B cell (primary cell): ENCODE data around the gene CALR3. TPM values are rescaled to one million over a fixed set of nuclear protein-coding genes. Genes with fewer than 3 reads are reported as not detected.

Source experiments
- ATAC-seq: fragments of 200-7000 bp; cut with Tn5 transposase; one replicate; pipeline ENCODE4 v1.10.0; 2021; ENCODE audit warnings: low read depth, mild to moderate bottlenecking, moderate number of reproducible peaks, moderate library complexity
- CTCF ChIA-PET: fragments of 350-600 bp; sonication (Branson Sonifier 250); formaldehyde crosslinking; loops from one replicate; lab custom pipeline; 2021; ENCODE audit warnings: antibody characterized with exemption, inconsistent platforms; lab: Charles Lee
- POLR2A ChIA-PET: fragments of 350-600 bp; sonication (Branson Sonifier 250); formaldehyde crosslinking; loops from one replicate; lab custom pipeline; 2021; ENCODE audit warnings: antibody characterized with exemption; lab: Charles Lee
- DNase-seq: peaks from one replicate; pipeline ENCODE4 v3.0.0; 2013
- H2AFZ ChIP-seq: 2 replicates; pipeline ENCODE4 v1.6.1; 2012; ENCODE audit warnings: mild to moderate bottlenecking, low read depth, low read length; ENCODE audit not compliant: insufficient read depth, poor library complexity, severe bottlenecking
- H3K27ac ChIP-seq, 2 donors: 1 replicate in 1 of 2; 2 replicates in 1 of 2; pipeline ENCODE4 v1.5.1; 2012 to 2013; ENCODE audit warnings: low read length in 2 of 2, mild to moderate bottlenecking in 2 of 2, moderate library complexity in 1 of 2
- H3K27me3 ChIP-seq, 4 experiments: fragments of 200-600 bp in 1 of 4; sonication (generic) in 1 of 4; replicated peaks in 1 of 4; 1 replicate in 2 of 4; 2 replicates in 2 of 4; pipeline versions ENCODE4 v1.6.1 to v1.7.0; 2013 to 2016; ENCODE audit warnings: low read length in 3 of 4, mild to moderate bottlenecking in 2 of 4, mixed read lengths in 1 of 4, moderate library complexity in 1 of 4; ENCODE audit not compliant: insufficient read depth in 4 of 4, control insufficient read depth in 3 of 4; ENCODE audit errors: control extremely low read depth in 1 of 4
- H3K36me3 ChIP-seq, 2 experiments: replicated peaks in 1 of 2; 1 replicate in 1 of 2; 2 replicates in 1 of 2; pipeline versions ENCODE4 v1.6.1 to v1.7.1; 2013; ENCODE audit warnings: low read length in 1 of 2; ENCODE audit not compliant: insufficient read depth in 2 of 2, control insufficient read depth in 1 of 2; ENCODE audit errors: control extremely low read depth in 1 of 2, extremely low read depth in 1 of 2
- H3K4me1 ChIP-seq, 2 donors: fragments of 200-600 bp in 1 of 2; sonication (generic) in 1 of 2; 1 replicate in 1 of 2; 2 replicates in 1 of 2; pipeline versions ENCODE4 v1.5.1 to v1.6.1; 2013 to 2017; ENCODE audit warnings: low read length in 2 of 2; ENCODE audit not compliant: control insufficient read depth in 2 of 2, insufficient read depth in 2 of 2
- H3K4me2 ChIP-seq: replicated peaks from 2 replicates; pipeline ENCODE3; 2012; ENCODE audit warnings: mild to moderate bottlenecking, low read depth, low read length; ENCODE audit not compliant: poor library complexity, severe bottlenecking
- H3K4me3 ChIP-seq, 5 experiments: fragments of 200-600 bp in 1 of 5; sonication (generic) in 1 of 5; 1 replicate in 3 of 5; 2 replicates in 2 of 5; pipeline versions ENCODE4 v1.5.1 to v1.7.0; 2011 to 2016; ENCODE audit warnings: low read length in 4 of 5, mild to moderate bottlenecking in 4 of 5, low read depth in 2 of 5, control low read depth in 1 of 5, moderate library complexity in 1 of 5; ENCODE audit not compliant: insufficient read depth in 1 of 5; ENCODE audit errors: control extremely low read depth in 1 of 5, extremely low read depth in 1 of 5
- H3K79me2 ChIP-seq: fragments of 200-600 bp; sonication (generic); one replicate; pipeline ENCODE4 v1.6.0; 2016; ENCODE audit warnings: low read length; ENCODE audit not compliant: control insufficient read depth, insufficient read depth
- H3K9ac ChIP-seq: fragments of 200-600 bp; sonication (generic); 2 replicates; pipeline ENCODE4 v1.6.1; 2017; ENCODE audit warnings: mild to moderate bottlenecking, low read length, moderate library complexity
- H3K9me3 ChIP-seq, 3 donors: one replicate each; pipeline versions ENCODE4 v1.6.1 to v1.7.1; 2013; ENCODE audit warnings: low read length in 2 of 3; ENCODE audit not compliant: control insufficient read depth in 2 of 3, insufficient read depth in 1 of 3; ENCODE audit errors: control extremely low read depth in 1 of 3
- H4K20me1 ChIP-seq: 2 replicates; pipeline ENCODE4 v1.6.0; 2012; ENCODE audit warnings: mild to moderate bottlenecking, low read length; ENCODE audit not compliant: insufficient read depth, control insufficient read depth, poor library complexity, severe bottlenecking
- H3K27ac Mint-ChIP-seq: one replicate; pipeline ENCODE4 v1.8.0; 2021; ENCODE audit warnings: mixed read lengths
- H3K27me3 Mint-ChIP-seq: one replicate; pipeline ENCODE4 v1.8.0; 2021; ENCODE audit warnings: mixed read lengths
- H3K4me1 Mint-ChIP-seq: one replicate; pipeline ENCODE4 v1.8.0; 2021; ENCODE audit warnings: mixed read lengths
- H3K4me3 Mint-ChIP-seq: one replicate; pipeline ENCODE4 v1.8.0; 2021; ENCODE audit warnings: mixed read lengths
- H3K9me3 Mint-ChIP-seq: one replicate; pipeline ENCODE4 v1.8.0; 2022; ENCODE audit warnings: mixed read lengths; ENCODE audit not compliant: insufficient read depth
- EZH2 ChIP-seq: IDR thresholded peaks from 2 replicates; pipeline ENCODE4 v1.6.1; 2012; ENCODE audit warnings: borderline replicate concordance, low read depth, mild to moderate bottlenecking, moderate library complexity, low read length; ENCODE audit not compliant: insufficient read depth, poor library complexity, severe bottlenecking
- WGBS: methylation state at CpG from one replicate; pipeline ENCODE4 v1.1.5; 2013; ENCODE audit warnings: missing lambda C conversion rate; ENCODE audit not compliant: insufficient coverage; 5-methylcytosine and 5-hydroxymethylcytosine counted together
- intact Hi-C: fragments of 100-400 bp; cut with micrococcal nuclease; formaldehyde crosslinking; loops from one replicate; pipeline ENCODE4 v1.10.0; 2022
- polyA plus RNA-seq: library from polyadenylated mRNA; depleted of rRNA; stranded (reverse); fragments of >200 nt; gene quantifications from 2 replicates; pipeline ENCODE4 v1.2.3, GENCODE V29; 2012
- total RNA-seq, 2 donors: library from RNA; stranded (reverse); fragments of 120-200 nt in 1 of 2; gene quantifications; 1 replicate in 1 of 2; 2 replicates in 1 of 2; pipeline versions ENCODE4 v1.2.3 to v1.2.4, GENCODE V29; 2013 to 2022
- TF ChIP-seq, protein P1 (sequence below): fragments of 200-600 bp; IDR thresholded peaks from one replicate; pipeline ENCODE4 v1.8.0; 2022; ENCODE audit warnings: antibody characterized with exemption, mild to moderate bottlenecking

CALR3 gene
- total and polyA plus RNA-seq, 2 donors (not counting 1 experiment from before 2014, with no cell fraction given) = 0.44 TPM; not detected in 1

DNA sequence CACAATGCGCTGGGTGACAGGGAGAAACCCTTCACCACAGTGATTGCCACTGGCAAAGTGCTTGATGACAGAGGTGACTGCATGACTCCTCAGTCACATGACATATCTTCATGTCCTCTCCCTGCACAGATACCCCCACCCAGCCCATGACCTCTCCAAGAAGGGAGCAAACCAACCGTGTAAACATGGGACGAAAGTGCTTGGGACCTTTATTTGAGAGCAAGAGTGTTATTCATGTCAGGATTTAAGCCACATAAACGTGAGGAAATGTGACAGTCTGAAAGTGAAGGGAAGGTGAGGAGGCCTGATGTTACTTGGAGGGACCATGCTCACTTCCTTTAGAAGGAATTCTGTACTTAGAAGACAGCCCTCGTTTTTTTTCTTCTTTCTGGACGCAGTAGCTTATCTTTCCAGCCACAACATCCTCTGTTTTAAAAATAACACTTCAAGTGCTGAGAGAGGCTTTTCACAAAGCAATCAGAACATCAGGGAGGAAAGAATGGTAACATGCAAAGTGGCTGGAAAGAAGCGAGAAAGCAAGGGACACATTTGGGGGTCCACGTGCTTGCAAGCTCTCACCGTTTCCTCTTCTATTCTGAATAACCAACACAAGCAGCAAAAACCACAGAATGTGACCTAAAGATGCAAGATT lies 59.8 kb downstream of the CALR3 start:
- Histone ChIP-seq H2AFZ (no peak overlapping the region), H4K20me1 (no peaks in the 10 kb centered on the region), H3K4me1 (peaks cover 22 to 40% of the 10 kb centered on the region in 2 donors), H3K4me3 (no peak overlapping the region), H3K9ac (peak overlapping the region; percentile 21), H3K79me2 (peaks cover 17% of the 10 kb centered on the region), H3K27ac (peak overlapping the region; percentile 25 to 53), H3K27me3 (no peaks in the 10 kb centered on the region), H3K36me3 (peaks cover 14 to 56% of the 10 kb centered on the region in 2 experiments), H3K4me2 (peak overlapping the region; percentile 20), H3K9me3 (no peaks in the 10 kb centered on the region)
- Mint-ChIP-seq H3K4me3 (no peak overlapping the region), H3K9me3 (no peaks in the 10 kb centered on the region), H3K4me1 (peaks cover 40% of the 10 kb centered on the region), H3K27ac (peak overlapping the region; percentile 79), H3K27me3 (no peaks in the 10 kb centered on the region)
- WGBS = 21% methylated on average over 8 of the region's 9 CpGs
- ATAC-seq (peak; percentile 24), DNase-seq (no peak)
- no peak for TF ChIP-seq EZH2
- TF ChIP-seq, protein P1, sequence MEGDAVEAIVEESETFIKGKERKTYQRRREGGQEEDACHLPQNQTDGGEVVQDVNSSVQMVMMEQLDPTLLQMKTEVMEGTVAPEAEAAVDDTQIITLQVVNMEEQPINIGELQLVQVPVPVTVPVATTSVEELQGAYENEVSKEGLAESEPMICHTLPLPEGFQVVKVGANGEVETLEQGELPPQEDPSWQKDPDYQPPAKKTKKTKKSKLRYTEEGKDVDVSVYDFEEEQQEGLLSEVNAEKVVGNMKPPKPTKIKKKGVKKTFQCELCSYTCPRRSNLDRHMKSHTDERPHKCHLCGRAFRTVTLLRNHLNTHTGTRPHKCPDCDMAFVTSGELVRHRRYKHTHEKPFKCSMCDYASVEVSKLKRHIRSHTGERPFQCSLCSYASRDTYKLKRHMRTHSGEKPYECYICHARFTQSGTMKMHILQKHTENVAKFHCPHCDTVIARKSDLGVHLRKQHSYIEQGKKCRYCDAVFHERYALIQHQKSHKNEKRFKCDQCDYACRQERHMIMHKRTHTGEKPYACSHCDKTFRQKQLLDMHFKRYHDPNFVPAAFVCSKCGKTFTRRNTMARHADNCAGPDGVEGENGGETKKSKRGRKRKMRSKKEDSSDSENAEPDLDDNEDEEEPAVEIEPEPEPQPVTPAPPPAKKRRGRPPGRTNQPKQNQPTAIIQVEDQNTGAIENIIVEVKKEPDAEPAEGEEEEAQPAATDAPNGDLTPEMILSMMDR = no peak
- intact Hi-C loops = no loop called here
- POLR2A ChIA-PET = interaction anchor here (0.5 to 0.6 kb wide), 3 partner anchors 8 to 1534 kb away, joined by 3 to 5 read pairs (median 4); no protein-coding TSS in a partner anchor
- CTCF ChIA-PET = interaction anchor here (0.6 to 1.3 kb wide), 2 partner anchors 79 to 1002 kb away, joined by 3 to 8 read pairs; no protein-coding TSS in a partner anchor
